CD14-positive monocyte (primary cell): Measurements from ENCODE around the gene GTF2A1L. TPM values are rescaled to one million over a fixed set of nuclear protein-coding genes. Genes with fewer than 3 reads are reported as not detected.

Source experiments
- DNase-seq, 3 donors: peaks; one replicate each; pipeline ENCODE4 v3.0.0-alpha.2; 2011 to 2022
- H2AFZ ChIP-seq: 2 replicates; pipeline ENCODE4 v1.6.0; 2012; ENCODE audit warnings: mild to moderate bottlenecking, low read depth, low read length, inconsistent platforms; ENCODE audit not compliant: insufficient read depth, poor library complexity, severe bottlenecking
- H3K27ac ChIP-seq, 2 donors: 1 replicate in 1 of 2; 2 replicates in 1 of 2; pipeline ENCODE4 v1.5.1; 2012 to 2013; ENCODE audit warnings: low read length in 2 of 2, control low read depth in 1 of 2, inconsistent platforms in 1 of 2, low read depth in 1 of 2, mild to moderate bottlenecking in 1 of 2
- H3K27me3 ChIP-seq, 2 donors: one replicate each; pipeline versions ENCODE4 v1.6.0 to v1.6.1; 2011 to 2013; ENCODE audit warnings: low read length in 2 of 2; ENCODE audit not compliant: control insufficient read depth in 2 of 2, insufficient read depth in 2 of 2
- H3K36me3 ChIP-seq, 2 donors: replicated peaks in 1 of 2; 1 replicate in 1 of 2; 2 replicates in 1 of 2; pipeline versions ENCODE4 v1.5.1 to v1.6.1; 2012 to 2013; ENCODE audit warnings: low read length in 2 of 2, control low read depth in 1 of 2, inconsistent platforms in 1 of 2, mild to moderate bottlenecking in 1 of 2; ENCODE audit not compliant: insufficient read depth in 2 of 2, control insufficient read depth in 1 of 2
- H3K4me1 ChIP-seq, 2 donors: 1 replicate in 1 of 2; 2 replicates in 1 of 2; pipeline versions ENCODE4 v1.5.1 to v1.6.1; 2012 to 2013; ENCODE audit warnings: low read length in 2 of 2, control low read depth in 1 of 2, inconsistent platforms in 1 of 2, mild to moderate bottlenecking in 1 of 2, moderate library complexity in 1 of 2; ENCODE audit not compliant: insufficient read depth in 2 of 2, control insufficient read depth in 1 of 2
- H3K4me2 ChIP-seq: replicated peaks from 2 replicates; pipeline ENCODE3; 2012; ENCODE audit warnings: low read length, moderate library complexity, mild to moderate bottlenecking; ENCODE audit not compliant: poor library complexity, severe bottlenecking; ENCODE audit errors: extremely low read depth
- H3K4me3 ChIP-seq, 3 experiments: fragments of 200-600 bp in 1 of 3; sonication (generic) in 1 of 3; replicated peaks in 1 of 3; 1 replicate in 2 of 3; 2 replicates in 1 of 3; pipeline ENCODE4 v1.5.1; 2011 to 2013; ENCODE audit warnings: low read length in 3 of 3, mild to moderate bottlenecking in 3 of 3, control low read depth in 2 of 3, low read depth in 2 of 3, inconsistent platforms in 1 of 3, moderate library complexity in 1 of 3
- H3K79me2 ChIP-seq: 2 replicates; pipeline ENCODE4 v1.6.0; 2012; ENCODE audit warnings: mild to moderate bottlenecking, control low read depth, inconsistent platforms, low read length, moderate library complexity; ENCODE audit not compliant: insufficient read depth
- H3K9ac ChIP-seq: 2 replicates; pipeline ENCODE4 v1.6.0; 2017; ENCODE audit warnings: low read length, mild to moderate bottlenecking; ENCODE audit not compliant: insufficient read depth, poor library complexity, severe bottlenecking
- H3K9me3 ChIP-seq, 2 donors: replicated peaks in 1 of 2; 1 replicate in 1 of 2; 2 replicates in 1 of 2; pipeline versions ENCODE4 v1.5.1 to v1.6.1; 2012 to 2013; ENCODE audit warnings: low read length in 2 of 2, control low read depth in 1 of 2; ENCODE audit not compliant: control insufficient read depth in 1 of 2, insufficient read depth in 1 of 2
- H4K20me1 ChIP-seq: 2 replicates; pipeline ENCODE4 v1.6.0; 2012; ENCODE audit warnings: mild to moderate bottlenecking, low read length, control low read depth, moderate library complexity; ENCODE audit not compliant: insufficient read depth
- H3K27ac Mint-ChIP-seq, 7 donors: one replicate each; pipeline ENCODE4 v1.8.0; 2020; ENCODE audit warnings: mild to moderate bottlenecking in 7 of 7, mixed read lengths in 7 of 7, moderate library complexity in 6 of 7, inconsistent platforms in 2 of 7
- H3K27me3 Mint-ChIP-seq, 3 donors: one replicate each; pipeline ENCODE4 v1.8.0; 2021 to 2022; ENCODE audit warnings: low read depth in 3 of 3, mild to moderate bottlenecking in 3 of 3, mixed read lengths in 3 of 3, moderate library complexity in 3 of 3, inconsistent platforms in 1 of 3
- H3K36me3 Mint-ChIP-seq, 2 donors: one replicate each; pipeline ENCODE4 v1.8.0; 2020; ENCODE audit warnings: mixed read lengths in 2 of 2, inconsistent platforms in 1 of 2, mild to moderate bottlenecking in 1 of 2
- H3K4me1 Mint-ChIP-seq: one replicate; pipeline ENCODE4 v1.8.0; 2020; ENCODE audit warnings: mild to moderate bottlenecking, mixed read lengths
- H3K4me3 Mint-ChIP-seq, 2 donors: one replicate each; pipeline ENCODE4 v1.8.0; 2020; ENCODE audit warnings: mild to moderate bottlenecking in 2 of 2, mixed read lengths in 2 of 2, moderate library complexity in 1 of 2
- H3K9me3 Mint-ChIP-seq, 7 donors: one replicate each; pipeline ENCODE4 v1.8.0; 2020 to 2022; ENCODE audit warnings: mixed read lengths in 7 of 7, mild to moderate bottlenecking in 6 of 7, moderate library complexity in 6 of 7, inconsistent platforms in 2 of 7
- CTCF ChIP-seq: fragments of 200-600 bp; IDR thresholded peaks from one replicate; pipeline ENCODE4 v1.8.0; 2022; ENCODE audit warnings: antibody characterized with exemption, mild to moderate bottlenecking
- WGBS: methylation state at CpG from one replicate; pipeline ENCODE4 v1.1.5; 2013; ENCODE audit warnings: missing lambda C conversion rate; ENCODE audit not compliant: insufficient coverage; 5-methylcytosine and 5-hydroxymethylcytosine counted together
- intact Hi-C, 2 donors: fragments of 100-400 bp; cut with micrococcal nuclease; formaldehyde crosslinking; loops; one replicate each; pipeline versions ENCODE4 v1.15.0 to v1.15.1; 2023
- polyA minus RNA-seq: library from RNA; depleted of rRNA, polyadenylated mRNA; stranded (reverse); fragments of >200 nt; gene quantifications from 2 replicates; pipeline ENCODE4 v1.2.3, GENCODE V29; 2012
- polyA plus RNA-seq, 3 donors: library from polyadenylated mRNA; depleted of rRNA in 1 of 3; unstranded in 2 of 3; stranded (reverse) in 1 of 3; fragments of 300-500 nt in 2 of 3; fragments of >200 nt in 1 of 3; fragmentation: Illumina TruSeq in 2 of 3; gene quantifications; 1 replicate in 2 of 3; 2 replicates in 1 of 3; pipeline ENCODE4 v1.2.3, GENCODE V29; 2012 to 2021
- total RNA-seq, 12 experiments: library from RNA in 1 of 12; stranded (reverse) in 1 of 12; fragments of 120-200 nt in 1 of 12; gene quantifications; one replicate each; pipeline ENCODE4 v1.2.4 and lab custom pipeline; 2013 to 2026; ENCODE audit warnings: mixed read lengths in 6 of 12, inconsistent platforms in 1 of 12

Gene GTF2A1L, protein sequence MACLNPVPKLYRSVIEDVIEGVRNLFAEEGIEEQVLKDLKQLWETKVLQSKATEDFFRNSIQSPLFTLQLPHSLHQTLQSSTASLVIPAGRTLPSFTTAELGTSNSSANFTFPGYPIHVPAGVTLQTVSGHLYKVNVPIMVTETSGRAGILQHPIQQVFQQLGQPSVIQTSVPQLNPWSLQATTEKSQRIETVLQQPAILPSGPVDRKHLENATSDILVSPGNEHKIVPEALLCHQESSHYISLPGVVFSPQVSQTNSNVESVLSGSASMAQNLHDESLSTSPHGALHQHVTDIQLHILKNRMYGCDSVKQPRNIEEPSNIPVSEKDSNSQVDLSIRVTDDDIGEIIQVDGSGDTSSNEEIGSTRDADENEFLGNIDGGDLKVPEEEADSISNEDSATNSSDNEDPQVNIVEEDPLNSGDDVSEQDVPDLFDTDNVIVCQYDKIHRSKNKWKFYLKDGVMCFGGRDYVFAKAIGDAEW
- 0.06 TPM for total RNA-seq (2013)
- polyA plus RNA-seq: not detected
- not detected in 2 replicates for polyA minus RNA-seq
- total RNA-seq (lab: John Stamatoyannopoulos, UW): 0 to 0.30 (median 0) reads per million in 11 experiments

- WGBS: 72% methylated on average over 22 of the region's 26 CpGs
- Histone ChIP-seq H3K4me3 (no peak within 1 kb of the TSS), H3K79me2 (no peaks in the 10 kb centered on the region), H4K20me1 (no peaks in the 10 kb centered on the region), H3K4me2 (no peak within 1 kb of the TSS), H3K4me1 (no peaks in the 10 kb centered on the region), H3K9ac (no peak within 1 kb of the TSS), H3K27me3 (no peaks in the 10 kb centered on the region), H3K27ac (no peak within 1 kb of the TSS), H2AFZ (no peak within 1 kb of the TSS), H3K9me3 (no peaks in the 10 kb centered on the region), H3K36me3 (no peaks in the 10 kb centered on the region)
- intact Hi-C loops: no loop called here
- no peak for TF ChIP-seq CTCF
- no peaks in the 10 kb centered on the region for H3K4me1 Mint-ChIP-seq
- H3K27me3 Mint-ChIP-seq: peaks cover 2 to 9% (median 4%) of the 10 kb centered on the region in 3 donors
- peak within 1 kb of the TSS in 1 of 2 donors; percentile 53 for H3K4me3 Mint-ChIP-seq
- no peaks in the 10 kb centered on the region for H3K36me3 Mint-ChIP-seq
- H3K9me3 Mint-ChIP-seq: peaks cover 2 to 14% (median 5%) of the 10 kb centered on the region in 7 donors
- DNase-seq: no peak
- H3K27ac Mint-ChIP-seq: peak within 1 kb of the TSS in 1 of 7 donors; percentile 60
These were observed at the start of gene GTF2A1L for GRCh38 chr2:48617618-48618017. GTF2A1L (plus strand) TSS chr2:48617856; CDS start chr2:48617875, 19 bp downstream.

DNA sequence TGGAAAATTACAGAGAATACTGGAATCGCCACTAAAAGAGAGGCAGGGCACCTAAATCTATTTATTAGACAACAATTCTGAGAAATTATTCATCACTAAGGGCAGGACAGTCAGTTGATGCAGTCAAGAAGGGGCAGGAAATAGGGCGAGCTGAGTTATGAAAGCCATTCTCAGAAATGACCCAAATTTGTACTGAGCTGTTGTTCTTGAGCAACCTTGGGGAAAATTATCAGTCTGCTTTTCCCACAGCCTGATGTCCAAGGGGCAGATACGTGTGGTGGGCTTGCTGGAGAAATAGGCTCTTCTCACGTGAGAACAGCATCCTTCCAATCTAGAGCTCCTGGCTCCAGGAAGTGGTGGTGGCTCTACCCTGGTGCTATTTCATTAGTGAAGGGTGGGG lies 49.1 kb upstream of the GTF2A1L start:
- no peak overlapping the region for H3K27ac ChIP-seq
- H3K36me3 ChIP-seq: no peaks in the 10 kb centered on the region
- H3K9ac ChIP-seq: no peak overlapping the region
- no peaks in the 10 kb centered on the region for H3K4me1 ChIP-seq
- DNase-seq: no peak
- Mint-ChIP-seq H3K36me3 (no peaks in the 10 kb centered on the region), H3K27me3 (peaks cover 0 to 2% (median 0%) of the 10 kb centered on the region in 3 donors), H3K9me3 (peaks cover 0 to 8% (median 0%) of the 10 kb centered on the region in 7 donors), H3K27ac (no peak overlapping the region), H3K4me1 (peaks cover 5% of the 10 kb centered on the region), H3K4me3 (no peak overlapping the region)
- H2AFZ ChIP-seq: no peak overlapping the region
- WGBS: 13% methylated on average over 3 of the region's 4 CpGs
- no peaks in the 10 kb centered on the region for H4K20me1 ChIP-seq
- no peaks in the 10 kb centered on the region for H3K79me2 ChIP-seq
- intact Hi-C loops: no loop called here
- no peak overlapping the region for H3K4me3 ChIP-seq
- no peaks in the 10 kb centered on the region for H3K9me3 ChIP-seq
- H3K4me2 ChIP-seq: no peak overlapping the region
- H3K27me3 ChIP-seq: no peaks in the 10 kb centered on the region
- no peak for TF ChIP-seq CTCF
